Fibroblast of skin of right biceps (primary cell): ENCODE measurements around the gene ZNF644.
"Not testable (repeated sequence)": the region's sequence is repeated elsewhere in the genome, so short reads cannot be mapped to it uniquely, and the experiment has no call there.

Source experiments
- DNase-seq: peaks from one replicate; pipeline ENCODE4 v3.0.0-alpha.2; 2013

Gene ZNF644

GRCh38 chr1:91021686-91022517, at the start of gene ZNF644:
Gene ZNF644, minus strand, starts transcription at chr1:91022035. Its CDS starts 39,682 bp downstream, at chr1:90982353.
- DNase-seq = peak; percentile 94

GRCh38 chr1:91070298-91070697, 48.5 kb upstream of the ZNF644 start:
- DNase-seq = no peak

GRCh38 chr1:91066538-91066937, 44.7 kb upstream of the ZNF644 start:
- DNase-seq = no peak

GRCh38 chr1:91065337-91065736, 43.5 kb upstream of the ZNF644 start:
- DNase-seq = no peak

GRCh38 chr1:91063403-91063802, 41.6 kb upstream of the ZNF644 start:
- DNase-seq = not testable (repeated sequence)

GRCh38 chr1:91059157-91059556, 37.3 kb upstream of the ZNF644 start:
- DNase-seq = no peak

- no peak for DNase-seq
These were observed 35.9 kb upstream of the ZNF644 start for GRCh38 chr1:91057784-91058183.

- no peak for DNase-seq
These were observed 33.1 kb upstream of the ZNF644 start for GRCh38 chr1:91054780-91055481.

GRCh38 chr1:91053630-91054029, 31.8 kb upstream of the ZNF644 start:
- DNase-seq = no peak

GRCh38 chr1:91049551-91049950, 27.7 kb upstream of the ZNF644 start:
- DNase-seq = not testable (repeated sequence)

GRCh38 chr1:91046766-91047165, 24.9 kb upstream of the ZNF644 start:
- no peak for DNase-seq

- DNase-seq = no peak
These were observed 23.4 kb upstream of the ZNF644 start for GRCh38 chr1:91045284-91045683.

GRCh38 chr1:91044776-91045175, 22.9 kb upstream of the ZNF644 start:
- not testable (repeated sequence) for DNase-seq

GRCh38 chr1:91042372-91042771, 20.5 kb upstream of the ZNF644 start:
- not testable (repeated sequence) for DNase-seq

GRCh38 chr1:91038582-91038981, 16.7 kb upstream of the ZNF644 start:
- no peak for DNase-seq

- DNase-seq = no peak
These were observed 15.3 kb upstream of the ZNF644 start for GRCh38 chr1:91036894-91037829.

GRCh38 chr1:91032349-91032748, 10.5 kb upstream of the ZNF644 start:
- DNase-seq = no peak

GRCh38 chr1:91031081-91031480, 9.2 kb upstream of the ZNF644 start:
- no peak for DNase-seq

- peak; percentile 28 for DNase-seq
These were observed 4.9 kb upstream of the ZNF644 start for GRCh38 chr1:91026777-91027176.

- no peak for DNase-seq
These were observed 4.5 kb upstream of the ZNF644 start for GRCh38 chr1:91026320-91026719.

- DNase-seq = no peak
These were observed 2.8 kb upstream of the ZNF644 start for GRCh38 chr1:91024481-91025119.

- no peak for DNase-seq
These were observed 689 bp upstream of the ZNF644 start for GRCh38 chr1:91022518-91022929.
